ENCODE results near the gene CARMIL3. TPM values are rescaled to one million over a fixed set of nuclear protein-coding genes. Genes with fewer than 3 reads are reported as not detected.

Gene CARMIL3
- total RNA-seq, 1 donor from 2014 or later, result not detected

- no peak for DNase-seq (ENCODE audit: low read depth)
- no peak overlapping the region for H3K4me3 ChIP-seq (ENCODE audit: low read depth, low read length)
- no peak for TF ChIP-seq CTCF (conservative IDR thresholded peaks at IDR 0.05; ENCODE audit: low read depth, low read length)
Measured at GRCh38 chr14:24080142-24080530, 28.3 kb downstream of the CARMIL3 start.

- TF ChIP-seq CTCF (conservative IDR thresholded peaks at IDR 0.05; ENCODE audit: low read depth, low read length), result no peak
- H3K4me3 ChIP-seq (ENCODE audit: low read depth, low read length), result peak overlapping the region; percentile 61
- DNase-seq (ENCODE audit: low read depth), result no peak
Measured at GRCh38 chr14:24080888-24081738, 29.3 kb downstream of the CARMIL3 start.

- DNase-seq (ENCODE audit: low read depth), result no peak
- peak overlapping the region; percentile 61 for H3K4me3 ChIP-seq (ENCODE audit: low read depth, low read length)
- TF ChIP-seq CTCF (conservative IDR thresholded peaks at IDR 0.05; ENCODE audit: low read depth, low read length), result no peak
Measured at GRCh38 chr14:24081739-24082211, 30.0 kb downstream of the CARMIL3 start.

GRCh38 chr14:24082411-24083080 is 30.7 kb downstream of the CARMIL3 start:
- no peak for TF ChIP-seq CTCF (conservative IDR thresholded peaks at IDR 0.05; ENCODE audit: low read depth, low read length)
- no peak for DNase-seq (ENCODE audit: low read depth)
- H3K4me3 ChIP-seq (ENCODE audit: low read depth, low read length), result no peak overlapping the region

GRCh38 chr14:24083462-24083861 is 31.7 kb downstream of the CARMIL3 start:
- DNase-seq (ENCODE audit: low read depth), result no peak
- no peak for TF ChIP-seq CTCF (conservative IDR thresholded peaks at IDR 0.05; ENCODE audit: low read depth, low read length)
- H3K4me3 ChIP-seq (ENCODE audit: low read depth, low read length), result no peak overlapping the region

GRCh38 chr14:24084440-24084839 is 32.6 kb downstream of the CARMIL3 start:
- no peak for TF ChIP-seq CTCF (conservative IDR thresholded peaks at IDR 0.05; ENCODE audit: low read depth, low read length)
- no peak overlapping the region for H3K4me3 ChIP-seq (ENCODE audit: low read depth, low read length)
- DNase-seq (ENCODE audit: low read depth), result no peak
